ENCODE measurements around the gene POU1F1. TPM values are rescaled to one million over a fixed set of nuclear protein-coding genes. Genes with fewer than 3 reads are reported as not detected.

POU1F1 gene, protein sequence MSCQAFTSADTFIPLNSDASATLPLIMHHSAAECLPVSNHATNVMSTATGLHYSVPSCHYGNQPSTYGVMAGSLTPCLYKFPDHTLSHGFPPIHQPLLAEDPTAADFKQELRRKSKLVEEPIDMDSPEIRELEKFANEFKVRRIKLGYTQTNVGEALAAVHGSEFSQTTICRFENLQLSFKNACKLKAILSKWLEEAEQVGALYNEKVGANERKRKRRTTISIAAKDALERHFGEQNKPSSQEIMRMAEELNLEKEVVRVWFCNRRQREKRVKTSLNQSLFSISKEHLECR
- total RNA-seq: not detected in 2 replicates

DNA sequence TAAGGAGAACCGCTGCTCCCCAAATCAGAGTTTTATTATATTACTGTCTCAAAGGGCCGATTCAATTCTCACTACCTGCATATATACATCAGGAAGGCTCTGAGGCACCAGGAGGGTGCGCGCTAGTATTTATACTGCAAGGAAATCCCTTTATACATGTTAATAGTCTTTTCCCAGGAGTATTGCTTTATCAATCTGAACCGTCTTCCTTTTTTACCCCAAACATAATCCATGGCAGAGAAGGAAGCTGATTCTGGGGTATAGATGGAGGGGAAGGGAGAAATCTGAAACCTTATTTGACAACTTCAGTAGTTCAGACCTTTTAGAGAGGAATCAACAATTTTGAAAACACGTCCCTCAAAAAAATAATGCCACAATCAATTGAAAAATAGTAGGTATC, at the start of gene POU1F1:
POU1F1 (minus strand) TSS at position 101 of the 400 bp plus-strand sequence. CDS start 122 bp downstream, outside the sequence.

DNA sequence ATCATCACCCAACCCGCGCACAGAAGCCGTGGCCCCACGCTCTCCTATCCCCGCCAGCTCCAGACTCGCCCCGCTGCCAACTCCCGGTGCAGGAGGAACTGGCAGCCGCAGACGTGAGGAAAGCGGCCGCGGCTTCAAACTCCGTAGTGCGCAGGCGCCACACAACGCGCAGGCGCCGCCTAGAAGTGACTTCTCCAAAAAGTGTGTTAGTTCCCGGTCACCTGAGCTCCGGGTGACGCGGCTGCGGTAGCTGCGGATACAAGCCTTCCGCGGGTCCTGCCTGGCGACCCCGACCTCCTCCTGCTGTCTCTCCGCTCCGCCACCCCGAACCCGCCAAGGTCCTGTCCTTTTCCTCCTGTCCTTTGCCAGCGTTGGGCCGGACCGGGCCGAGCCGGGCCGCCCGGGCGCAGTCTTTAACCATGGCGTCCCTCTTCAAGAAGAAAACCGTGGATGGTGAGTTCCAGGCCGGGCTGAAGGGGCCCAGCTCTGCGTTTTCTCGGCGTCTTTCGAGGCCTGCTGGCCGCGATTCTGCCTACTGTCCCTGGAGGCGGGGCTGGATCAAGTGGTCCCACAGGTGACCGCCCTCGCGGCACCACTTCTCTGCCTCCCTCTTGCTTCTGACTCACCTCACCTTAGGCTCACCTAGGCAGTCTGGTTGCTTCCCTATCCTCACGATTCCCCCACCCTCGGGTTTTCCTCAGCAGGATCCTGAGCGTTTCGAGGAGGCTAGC, 49.1 kb downstream of the POU1F1 start, which contains the start of gene CHMP2B:
CHMP2B (plus strand) TSS at position 206 of the 731 bp plus-strand sequence; CDS start at position 420, 214 bp downstream.

Other genes starting within 250 kb of the POU1F1 start
- 24.7 and 27.4 TPM in 2 replicates for gene CHMP2B, start 49.3 kb downstream of the POU1F1 start, total RNA-seq

Data from epithelial cell of umbilical artery (primary cell).